Skin epidermis (tissue), 12 donors: ENCODE measurements around the gene CCDC106.

ENCODE experiments used
- H3K27ac ChIP-seq, 21 experiments: fragments of 200-600 bp; sonication (generic) in 11 of 21; one replicate each; pipeline ENCODE4 v1.5.0; 2020; ENCODE audit warnings: mild to moderate bottlenecking in 3 of 21, inconsistent platforms in 2 of 21, moderate library complexity in 2 of 21
- H3K4me3 ChIP-seq, 7 experiments: fragments of 200-600 bp; sonication (generic) in 2 of 7; one replicate each; pipeline ENCODE4 v1.5.0; 2020; ENCODE audit warnings: inconsistent platforms in 2 of 7, mild to moderate bottlenecking in 2 of 7, moderate library complexity in 1 of 7

CCDC106 gene

DNA sequence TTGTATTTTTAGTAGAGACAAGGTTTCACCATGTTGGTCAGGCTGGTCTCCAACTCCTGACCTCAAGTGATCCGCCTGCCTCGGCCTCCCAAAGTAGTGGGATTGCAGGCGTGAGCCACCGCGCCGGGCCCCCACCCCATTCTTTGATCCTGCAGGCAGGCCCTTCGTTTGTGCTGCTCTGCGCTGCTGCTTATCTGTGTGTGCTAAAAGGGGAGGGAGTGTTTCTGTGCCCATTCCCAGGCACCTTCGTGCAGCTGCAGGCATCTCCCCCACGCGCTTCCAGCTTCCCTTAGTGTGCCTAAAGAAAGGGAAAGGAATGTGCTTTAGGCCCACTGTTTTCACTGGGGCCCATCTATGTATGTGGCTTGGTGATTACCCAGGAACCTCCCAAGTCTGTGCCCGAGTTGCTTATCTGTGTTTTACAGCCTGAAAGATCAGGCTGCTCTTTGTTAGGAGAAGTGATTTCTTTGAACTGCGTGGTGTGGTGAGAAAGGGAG, 54.2 kb downstream of the CCDC106 start:
- Histone ChIP-seq H3K27ac (no peak overlapping the region), H3K4me3 (no peak overlapping the region)
